Subcutaneous abdominal adipose tissue (tissue), 5 donors: ENCODE results near the gene RAD17.
A peak's percentile ranks its signal among the peaks of the same experiment; 100 is the strongest.

ENCODE experiments used
- H3K27ac ChIP-seq: one replicate; pipeline ENCODE4 v1.7.0; 2013; ENCODE audit warnings: low read depth, mild to moderate bottlenecking, inconsistent platforms, low read length, moderate library complexity
- H3K27me3 ChIP-seq, 5 donors: one replicate each; pipeline ENCODE4 v1.7.0; 2013; ENCODE audit warnings: low read length in 5 of 5, inconsistent platforms in 1 of 5; ENCODE audit not compliant: control insufficient read depth in 5 of 5, insufficient read depth in 4 of 5
- H3K36me3 ChIP-seq, 5 donors: one replicate each; pipeline ENCODE4 v1.7.0; 2013; ENCODE audit warnings: low read length in 5 of 5; ENCODE audit not compliant: control insufficient read depth in 5 of 5, insufficient read depth in 5 of 5
- H3K4me1 ChIP-seq, 5 donors: one replicate each; pipeline ENCODE4 v1.7.0; 2013; ENCODE audit warnings: low read length in 5 of 5, mild to moderate bottlenecking in 3 of 5, moderate library complexity in 1 of 5; ENCODE audit not compliant: control insufficient read depth in 5 of 5, insufficient read depth in 5 of 5
- H3K4me3 ChIP-seq, 5 donors: one replicate each; pipeline ENCODE4 v1.7.0; 2013; ENCODE audit warnings: low read length in 5 of 5, low read depth in 1 of 5
- H3K9ac ChIP-seq, 5 donors: one replicate each; pipeline ENCODE4 v1.7.0; 2013; ENCODE audit warnings: low read length in 5 of 5, mild to moderate bottlenecking in 4 of 5, moderate library complexity in 3 of 5
- H3K9me3 ChIP-seq, 5 donors: one replicate each; pipeline ENCODE4 v1.7.0; 2013; ENCODE audit warnings: low read length in 5 of 5; ENCODE audit not compliant: control insufficient read depth in 5 of 5
- donor health status: healthy.
- donor health status: healthy.
- donor health status: healthy.
- donor health status: healthy.
- donor health status: healthy.

RAD17 gene

GRCh38 chr5:69374911-69375446, 5.4 kb downstream of the RAD17 start:
- no peak overlapping the region for H3K9ac ChIP-seq
- H3K4me3 ChIP-seq, result no peak overlapping the region
- H3K9me3 ChIP-seq, result no peaks in the 10 kb centered on the region
- H3K27me3 ChIP-seq, result no peaks in the 10 kb centered on the region
- H3K4me1 ChIP-seq, result peaks cover 0 to 13% (median 10%) of the 10 kb centered on the region in 5 donors
- no peak overlapping the region for H3K27ac ChIP-seq
- H3K36me3 ChIP-seq, result peaks cover 23 to 32% (median 26%) of the 10 kb centered on the region in 5 donors

DNA sequence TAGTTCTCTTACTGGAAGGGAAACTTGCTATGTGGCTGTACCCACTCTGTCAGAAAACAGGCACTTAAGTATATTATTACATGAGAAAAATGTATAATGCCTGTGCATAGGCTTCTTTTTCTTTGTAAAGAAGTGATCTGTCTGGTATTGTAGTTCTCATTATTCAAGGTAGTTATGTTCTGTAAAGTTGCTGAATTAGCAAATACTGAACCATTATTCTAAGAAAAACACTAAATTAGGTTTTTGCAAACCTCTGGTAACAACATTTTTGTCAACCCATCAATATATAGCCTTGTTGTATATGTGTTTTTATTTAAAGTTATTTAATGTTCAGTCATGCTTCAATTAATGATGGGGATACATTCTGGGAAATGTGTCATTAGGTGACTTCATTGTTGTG, 8.8 kb downstream of the RAD17 start:
- Histone ChIP-seq H3K27me3 (no peaks in the 10 kb centered on the region), H3K9ac (no peak overlapping the region), H3K36me3 (peaks cover 34 to 55% (median 44%) of the 10 kb centered on the region in 5 donors), H3K9me3 (no peaks in the 10 kb centered on the region), H3K4me3 (no peak overlapping the region), H3K27ac (no peak overlapping the region), H3K4me1 (no peaks in the 10 kb centered on the region)

DNA sequence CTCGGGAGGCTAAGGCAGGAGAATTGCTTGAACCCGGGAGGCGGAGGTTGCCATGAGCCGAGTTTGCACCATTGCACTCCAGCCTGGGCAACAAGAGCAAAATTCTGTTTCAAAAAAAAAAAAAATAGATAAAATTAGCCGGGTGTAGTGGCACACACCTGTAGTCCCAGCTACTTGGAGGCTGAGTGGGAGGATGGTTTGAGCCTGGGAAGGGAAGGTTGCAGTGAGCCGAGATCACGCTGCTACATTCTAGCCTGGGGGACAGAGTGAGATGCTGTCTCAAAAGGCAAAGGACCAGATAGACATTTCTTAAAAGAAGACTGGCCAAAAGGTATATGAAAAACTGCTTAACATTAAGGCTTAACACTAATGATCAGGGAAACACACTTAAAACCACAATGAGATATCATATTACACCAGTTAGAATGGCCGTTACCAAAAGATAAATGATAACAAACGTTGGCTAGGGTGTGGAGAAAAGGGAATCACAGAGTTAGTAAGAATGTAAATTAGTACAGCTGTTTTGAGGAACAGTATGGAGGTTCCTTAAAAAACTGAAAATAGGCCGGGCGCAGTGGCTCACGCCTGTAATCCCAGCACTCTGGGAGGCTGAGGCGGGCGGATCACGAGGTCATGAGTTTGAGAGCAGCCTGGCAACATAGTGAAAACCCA, 35.2 kb downstream of the RAD17 start:
- Histone ChIP-seq H3K9ac (no peak overlapping the region), H3K9me3 (peaks cover 0 to 6% (median 0%) of the 10 kb centered on the region in 5 donors), H3K27ac (no peak overlapping the region), H3K4me3 (no peak overlapping the region), H3K27me3 (no peaks in the 10 kb centered on the region), H3K36me3 (peaks cover 8 to 51% (median 36%) of the 10 kb centered on the region in 5 donors), H3K4me1 (no peaks in the 10 kb centered on the region)

- no peak within 1 kb of the TSS for H3K27ac ChIP-seq
- peaks cover 17 to 45% (median 24%) of the 10 kb centered on the region in 5 donors for H3K36me3 ChIP-seq
- H3K27me3 ChIP-seq, result no peaks in the 10 kb centered on the region
- peaks cover 0 to 9% (median 2%) of the 10 kb centered on the region in 5 donors for H3K4me1 ChIP-seq
- no peaks in the 10 kb centered on the region for H3K9me3 ChIP-seq
- H3K4me3 ChIP-seq, result peak within 1 kb of the TSS in 4 of 5 donors; percentile 44 to 65 (median 54)
- H3K9ac ChIP-seq, result peak within 1 kb of the TSS in 3 of 5 donors; percentile 7 to 55 (median 24)
Measured at GRCh38 chr5:69414885-69415583, 45.4 kb downstream of the RAD17 start, which contains the start of gene MARVELD2. MARVELD2 (plus strand) TSS chr5:69415116; CDS start chr5:69419386, 4,270 bp downstream.

DNA sequence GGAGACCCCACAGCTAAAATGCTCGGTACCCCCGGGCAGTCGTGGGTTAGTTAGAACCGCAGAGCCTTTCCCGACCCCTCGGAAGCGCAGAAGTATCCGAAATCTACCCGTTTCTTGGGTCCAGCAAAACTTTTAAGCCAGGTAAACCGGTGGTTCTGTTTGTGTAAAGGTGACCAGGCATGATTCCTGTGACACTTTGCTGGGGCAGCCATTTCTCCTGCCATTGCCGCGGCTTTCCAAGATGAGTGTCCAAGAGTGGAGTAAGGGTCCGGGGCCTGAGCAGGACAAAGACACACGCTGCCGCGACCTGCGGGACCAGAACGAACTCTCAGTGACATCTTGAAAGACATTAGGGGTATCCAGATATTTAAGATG, 46.0 kb downstream of the RAD17 start:
- Histone ChIP-seq H3K36me3 (peaks cover 14 to 40% (median 22%) of the 10 kb centered on the region in 5 donors), H3K4me1 (peaks cover 0 to 9% (median 2%) of the 10 kb centered on the region in 5 donors), H3K9ac (peak overlapping the region in 2 of 5 donors; percentile 7 to 55), H3K27me3 (no peaks in the 10 kb centered on the region), H3K9me3 (no peaks in the 10 kb centered on the region), H3K4me3 (peak overlapping the region in 3 of 5 donors; percentile 51 to 65 (median 58)), H3K27ac (no peak overlapping the region)

GRCh38 chr5:69416180-69416579, 46.6 kb downstream of the RAD17 start:
- no peak overlapping the region for H3K9ac ChIP-seq
- no peak overlapping the region for H3K4me3 ChIP-seq
- H3K27ac ChIP-seq, result no peak overlapping the region
- H3K4me1 ChIP-seq, result peaks cover 0 to 9% (median 2%) of the 10 kb centered on the region in 5 donors
- peaks cover 13 to 38% (median 22%) of the 10 kb centered on the region in 5 donors for H3K36me3 ChIP-seq
- H3K9me3 ChIP-seq, result no peaks in the 10 kb centered on the region
- no peaks in the 10 kb centered on the region for H3K27me3 ChIP-seq

GRCh38 chr5:69416699-69417098, 47.1 kb downstream of the RAD17 start:
- H3K27me3 ChIP-seq, result no peaks in the 10 kb centered on the region
- H3K27ac ChIP-seq, result no peak overlapping the region
- H3K4me3 ChIP-seq, result no peak overlapping the region
- no peak overlapping the region for H3K9ac ChIP-seq
- H3K9me3 ChIP-seq, result no peaks in the 10 kb centered on the region
- peaks cover 8 to 33% (median 17%) of the 10 kb centered on the region in 5 donors for H3K36me3 ChIP-seq
- H3K4me1 ChIP-seq, result peaks cover 0 to 9% (median 2%) of the 10 kb centered on the region in 5 donors

- Histone ChIP-seq H3K36me3 (peaks cover 4 to 19% (median 12%) of the 10 kb centered on the region in 5 donors), H3K27ac (no peak overlapping the region)
Measured at GRCh38 chr5:69418554-69418953, 48.9 kb downstream of the RAD17 start.

DNA sequence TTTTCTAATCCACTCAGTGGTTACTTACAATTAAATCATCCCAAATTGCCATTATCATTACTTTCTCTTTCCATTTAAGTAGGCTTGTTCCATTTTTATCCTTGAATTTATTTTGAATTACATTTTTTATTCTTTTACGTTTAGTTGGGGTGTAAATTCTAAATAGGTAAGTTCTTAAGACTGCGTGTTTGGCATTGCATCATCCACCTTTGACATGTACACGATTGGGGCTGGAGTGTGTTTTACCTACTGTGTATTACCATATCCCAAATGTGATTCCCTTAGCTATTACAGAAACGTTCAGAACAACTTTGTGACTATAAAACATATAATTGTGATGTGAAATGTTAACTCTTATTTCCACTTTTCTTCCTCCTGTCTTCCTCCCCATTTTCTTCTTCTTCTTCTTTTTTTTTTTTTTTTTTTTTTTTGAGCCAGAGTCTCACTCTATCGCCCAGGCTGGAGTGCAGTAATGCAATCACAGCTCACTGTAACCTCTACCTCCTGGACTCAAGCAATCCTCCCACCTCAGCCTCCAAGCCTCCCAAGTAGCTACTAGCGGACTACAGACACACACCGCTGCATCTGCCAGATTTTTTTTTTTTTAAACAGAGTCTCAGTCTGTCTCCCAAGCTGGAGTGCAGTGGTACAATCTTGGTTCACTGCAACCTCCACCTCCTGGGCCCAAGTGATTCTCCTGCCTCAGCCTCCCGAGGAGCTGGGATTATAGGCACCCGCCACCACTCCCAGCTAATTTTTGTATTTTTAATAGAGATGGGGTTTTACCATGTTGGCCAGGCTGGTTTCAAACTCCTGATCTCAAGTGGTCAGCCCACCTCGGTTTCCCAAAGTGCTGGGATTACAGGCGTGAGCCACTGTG, 62.0 kb downstream of the RAD17 start:
- H3K36me3 ChIP-seq, result no peaks in the 10 kb centered on the region
- H3K9ac ChIP-seq, result no peak overlapping the region
- H3K4me3 ChIP-seq, result no peak overlapping the region
- H3K27ac ChIP-seq, result no peak overlapping the region
- H3K4me1 ChIP-seq, result no peaks in the 10 kb centered on the region
- H3K27me3 ChIP-seq, result no peaks in the 10 kb centered on the region
- H3K9me3 ChIP-seq, result no peaks in the 10 kb centered on the region

More at GRCh38 chr5:69418554-69418953, 48.9 kb downstream of the RAD17 start:
- no peak overlapping the region for H3K4me3 ChIP-seq
- no peaks in the 10 kb centered on the region for H3K9me3 ChIP-seq
- no peak overlapping the region for H3K9ac ChIP-seq
- H3K27me3 ChIP-seq, result no peaks in the 10 kb centered on the region
- H3K4me1 ChIP-seq, result peaks cover 0 to 9% (median 2%) of the 10 kb centered on the region in 5 donors
